ENCODE results near the gene CFAP74. TPM values are rescaled to one million over a fixed set of nuclear protein-coding genes. Genes with fewer than 3 reads are reported as not detected.

CFAP74 gene
- total RNA-seq, 1 donor from 2014 or later = not detected

DNA sequence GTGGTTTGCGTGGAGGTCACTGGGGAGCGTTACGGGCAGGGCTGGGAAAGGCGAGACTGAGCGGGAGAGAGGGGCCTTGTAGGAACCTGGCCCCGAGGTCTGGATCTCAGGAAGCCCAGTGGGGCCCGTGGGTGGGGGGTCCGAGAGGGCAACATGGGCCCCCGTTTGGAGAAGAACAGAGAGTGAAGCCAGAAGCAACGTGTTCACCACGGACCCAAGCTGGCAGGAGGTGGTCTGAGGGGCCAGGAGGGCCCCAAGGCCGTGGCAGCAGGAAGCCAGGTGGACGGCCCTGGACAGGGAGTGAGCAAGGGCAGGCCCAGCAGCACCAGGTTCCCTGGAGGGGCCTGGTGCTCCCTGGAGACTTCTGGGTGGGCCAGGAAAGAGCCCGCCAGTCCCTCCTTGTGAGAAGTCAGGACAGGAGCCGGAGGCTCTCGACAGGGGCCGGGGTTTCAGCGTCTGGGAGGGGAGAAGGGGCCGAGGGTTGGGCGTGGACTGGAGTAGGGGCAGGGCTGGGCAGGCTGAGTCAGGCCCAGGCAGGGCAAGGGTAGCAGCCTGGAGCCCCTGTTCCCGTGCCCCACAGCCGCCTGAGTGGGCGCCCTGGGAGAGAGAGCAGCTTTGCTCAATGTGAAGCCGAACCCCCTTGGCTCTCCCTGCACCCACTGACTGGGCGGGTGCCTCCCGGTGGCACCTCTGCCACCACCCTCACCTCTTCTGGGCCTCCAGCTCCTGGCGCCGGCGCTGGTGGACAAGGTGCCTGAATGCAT, 33.5 kb downstream of the CFAP74 start:
- DNase-seq (ENCODE audit: low read depth in 2 of 2) = no peak

DNA sequence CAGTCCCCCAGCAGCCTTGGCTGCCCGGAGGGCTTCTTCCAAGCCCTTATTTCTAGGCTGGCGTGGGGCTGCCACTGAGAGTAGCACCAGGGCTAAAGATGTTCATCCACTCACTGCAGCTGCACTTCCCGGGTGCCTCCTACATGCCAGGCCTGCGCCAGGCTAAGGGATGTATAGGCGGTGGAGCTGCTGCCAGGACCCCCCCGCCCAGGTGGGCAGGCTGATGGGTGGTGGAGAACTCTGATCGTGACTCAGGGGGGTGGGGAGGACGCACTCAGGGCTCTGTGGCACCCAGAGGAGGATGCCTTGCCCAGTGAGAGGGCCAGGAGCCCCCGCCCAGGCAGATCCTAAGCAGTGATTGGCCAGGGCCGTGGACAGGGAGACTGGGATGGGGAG, 34.1 kb downstream of the CFAP74 start:
- DNase-seq (ENCODE audit: low read depth in 2 of 2) = no peak

- no peak for DNase-seq (ENCODE audit: low read depth in 2 of 2)
These were observed 34.6 kb downstream of the CFAP74 start for GRCh38 chr1:1968767-1969504.

- DNase-seq (ENCODE audit: low read depth in 2 of 2) = no peak
These were observed 35.7 kb downstream of the CFAP74 start for GRCh38 chr1:1967879-1968278.

GRCh38 chr1:1967151-1967550, 36.4 kb downstream of the CFAP74 start:
- DNase-seq (ENCODE audit: low read depth in 2 of 2) = no peak

DNA sequence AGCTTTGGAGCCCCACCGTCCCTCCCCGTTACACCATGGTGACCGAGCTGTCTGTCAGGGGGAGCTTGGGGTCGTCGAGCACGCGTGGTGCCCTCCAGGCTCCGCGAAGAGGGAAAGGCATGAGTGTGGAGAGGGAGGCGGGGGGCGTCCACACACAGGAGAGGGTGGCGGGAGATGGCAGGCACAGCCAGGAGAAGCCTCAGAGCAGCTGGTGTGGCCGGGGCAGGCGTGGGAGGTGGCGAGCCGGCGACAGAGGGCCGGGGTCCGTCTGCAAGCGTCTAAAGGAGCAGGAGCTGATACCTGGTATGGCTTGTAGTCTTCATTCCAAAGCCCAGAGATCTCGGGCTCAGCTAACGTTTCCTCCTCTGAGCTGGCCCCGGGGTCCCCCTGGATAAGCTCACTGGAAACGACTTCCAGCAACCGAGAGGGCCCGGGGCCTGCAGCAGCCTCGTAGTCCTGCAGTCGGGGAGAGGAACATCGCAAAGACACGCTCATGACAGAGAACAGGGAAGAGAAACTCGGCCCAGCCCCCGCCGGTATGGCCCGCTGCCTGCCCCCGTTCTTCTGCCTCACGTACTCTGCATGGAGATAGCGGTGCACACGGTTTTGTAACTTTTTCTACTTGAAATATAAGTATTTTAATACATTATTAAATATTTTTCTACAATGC, 37.4 kb downstream of the CFAP74 start:
- DNase-seq (ENCODE audit: low read depth in 2 of 2) = no peak

DNA sequence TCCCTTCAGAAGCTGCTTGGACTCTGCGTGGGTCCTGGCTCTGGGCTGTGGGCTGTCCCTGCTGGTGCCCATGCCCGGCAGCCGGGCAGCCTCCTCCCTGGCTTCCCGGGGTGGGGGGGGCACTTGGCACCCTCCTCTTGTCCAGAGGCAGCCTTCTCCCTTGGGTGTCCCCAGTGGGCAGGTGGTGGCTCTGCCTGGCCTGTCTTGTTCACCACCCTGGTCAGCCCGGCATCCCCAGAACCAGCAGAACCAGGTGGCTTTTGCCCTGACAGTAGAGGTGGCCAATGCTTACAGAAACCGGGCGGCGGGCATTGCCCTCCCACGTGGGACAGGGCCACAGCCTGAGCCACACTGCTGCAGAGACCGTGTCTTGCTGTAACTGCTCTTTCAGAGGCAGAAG, 38.0 kb downstream of the CFAP74 start:
- DNase-seq (ENCODE audit: low read depth in 2 of 2) = no peak

- DNase-seq (ENCODE audit: low read depth in 2 of 2) = no peak
These were observed 38.8 kb downstream of the CFAP74 start for GRCh38 chr1:1964811-1965210.

- DNase-seq (ENCODE audit: low read depth in 2 of 2) = no peak
These were observed 40.0 kb downstream of the CFAP74 start for GRCh38 chr1:1963570-1963969.

GRCh38 chr1:1962752-1963151, 40.8 kb downstream of the CFAP74 start:
- DNase-seq (ENCODE audit: low read depth in 2 of 2) = no peak

GRCh38 chr1:1960480-1961196, 42.9 kb downstream of the CFAP74 start:
- no peak for DNase-seq (ENCODE audit: low read depth in 2 of 2)

DNA sequence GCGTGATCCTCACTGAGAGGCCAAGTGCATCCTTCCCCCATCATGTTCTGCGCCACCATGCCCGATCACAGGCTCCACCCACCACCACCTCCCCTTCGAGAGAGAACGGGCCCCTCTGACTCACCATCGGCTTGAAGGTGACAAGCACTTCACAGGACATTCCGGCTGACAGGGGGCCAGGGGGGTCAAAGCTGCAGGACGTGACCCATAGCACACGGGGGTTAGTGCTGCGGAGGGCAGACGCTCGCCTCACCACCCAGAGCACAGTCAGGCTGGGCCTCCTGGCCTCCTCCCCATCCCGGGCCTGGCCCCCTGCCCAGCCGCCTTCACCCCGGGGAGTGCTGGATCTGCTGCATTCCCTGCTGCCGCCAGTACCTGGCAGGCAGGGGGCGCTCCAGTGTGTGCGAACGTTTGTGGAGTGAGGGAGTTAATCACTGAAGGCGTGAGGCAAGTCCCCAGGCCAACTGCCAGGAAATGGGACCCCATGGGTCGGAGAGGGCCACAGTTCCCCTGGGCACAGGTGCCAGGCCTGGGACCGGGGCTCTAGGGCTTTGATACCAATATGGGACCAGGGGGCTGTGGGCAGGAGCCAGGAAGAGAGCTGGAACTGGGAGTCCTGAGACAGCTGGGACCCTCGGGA, 43.6 kb downstream of the CFAP74 start:
- peak; percentile 60 to 82 for DNase-seq (ENCODE audit: low read depth in 2 of 2)

- DNase-seq (ENCODE audit: low read depth in 2 of 2) = no peak
These were observed 44.1 kb downstream of the CFAP74 start for GRCh38 chr1:1959459-1959839.

DNA sequence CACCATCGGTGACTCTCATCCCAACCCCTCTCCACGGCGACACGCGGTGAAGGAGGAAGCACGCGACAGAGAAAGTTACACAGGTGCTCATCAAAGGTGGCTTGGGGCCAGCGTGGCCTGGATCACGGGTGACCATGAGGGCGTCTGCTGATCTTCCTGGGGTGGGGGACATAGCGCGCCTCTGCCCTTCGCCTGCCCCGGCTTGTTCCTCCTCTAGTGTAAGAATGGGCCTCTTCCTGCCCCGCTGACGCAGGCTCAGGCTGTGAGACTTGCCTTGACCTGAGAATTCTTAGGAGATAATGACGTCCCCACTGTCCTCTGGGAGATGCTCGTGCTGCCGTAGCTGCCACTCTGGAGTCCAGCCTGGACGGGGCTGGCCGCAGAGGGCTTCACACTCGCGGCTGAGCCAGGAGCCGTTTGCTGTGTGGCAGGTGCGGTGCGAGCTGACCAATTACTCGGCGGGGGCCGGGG, 45.5 kb downstream of the CFAP74 start:
- no peak for DNase-seq (ENCODE audit: low read depth in 2 of 2)

DNA sequence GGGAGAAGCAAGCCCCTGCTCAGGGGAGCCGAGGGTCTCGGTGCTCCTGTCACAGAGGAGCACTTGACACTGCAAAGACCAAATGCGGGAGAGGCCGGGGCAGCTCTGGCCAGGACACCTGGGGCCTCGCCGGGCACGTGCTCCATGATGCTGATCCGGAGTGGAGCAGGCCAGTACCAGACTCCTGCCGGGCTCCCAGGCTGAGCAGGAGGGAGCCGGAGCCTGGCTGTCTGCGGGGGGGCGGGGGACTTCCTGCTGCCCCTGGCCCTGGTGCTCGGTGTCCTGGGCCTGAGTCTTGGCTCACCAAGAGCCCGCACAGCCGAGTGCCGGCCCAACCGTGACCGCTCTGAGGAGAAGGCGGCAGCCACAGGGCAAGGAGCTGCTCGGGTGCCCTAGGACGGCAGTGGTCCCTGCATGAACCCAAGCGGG, 46.0 kb downstream of the CFAP74 start:
- no peak for DNase-seq (ENCODE audit: low read depth in 2 of 2)

DNA sequence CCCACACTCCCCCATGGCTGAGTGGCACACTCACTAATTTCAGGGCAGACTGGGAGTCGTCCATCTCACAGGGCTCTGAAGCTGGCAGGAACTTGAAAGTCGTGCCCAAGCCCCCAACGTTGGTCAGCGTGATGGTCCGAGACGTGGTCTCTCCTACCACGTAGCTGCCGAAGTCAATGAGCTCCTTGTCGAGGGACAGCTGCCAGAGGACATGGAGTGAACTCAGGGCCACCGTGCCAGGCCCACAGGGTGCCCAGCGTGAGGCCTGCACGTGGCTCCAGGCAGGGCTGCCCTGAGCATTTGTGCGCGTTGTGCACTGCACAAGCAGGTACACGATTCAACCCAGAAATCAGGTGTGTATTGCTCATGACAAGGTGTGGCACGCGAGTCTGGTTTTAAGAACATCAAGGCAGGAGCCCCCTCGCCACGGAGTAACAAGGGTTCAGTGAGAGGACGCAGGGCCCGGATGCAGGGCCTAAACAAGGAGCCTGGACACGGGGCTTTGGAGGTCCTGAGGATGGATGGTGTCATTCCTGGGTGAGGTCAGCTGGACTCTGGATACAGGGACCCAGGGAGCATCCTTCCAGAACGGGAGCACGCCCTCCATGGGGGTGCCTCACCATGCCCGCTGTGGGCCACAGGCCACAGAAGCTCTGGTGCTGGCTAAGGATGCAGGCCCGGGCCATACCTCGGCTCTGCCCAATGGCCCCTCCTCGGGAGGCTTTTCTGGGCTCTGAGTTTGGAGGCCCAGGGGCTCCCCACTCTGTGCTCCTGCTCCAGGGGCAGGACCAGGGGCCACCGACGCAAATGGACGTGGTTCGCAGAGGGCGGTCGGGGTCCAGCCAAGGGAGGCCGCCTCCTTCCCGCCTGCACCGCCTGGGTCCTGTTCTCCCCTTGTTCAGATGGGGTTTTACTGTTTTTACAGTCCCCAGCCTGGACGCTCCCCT, 46.7 kb downstream of the CFAP74 start:
- DNase-seq (ENCODE audit: low read depth in 2 of 2) = no peak

- DNase-seq (ENCODE audit: low read depth in 2 of 2) = no peak
These were observed 47.5 kb downstream of the CFAP74 start for GRCh38 chr1:1956101-1956500.

- no peak for DNase-seq (ENCODE audit: low read depth in 2 of 2)
These were observed 47.9 kb downstream of the CFAP74 start for GRCh38 chr1:1955621-1956094.

GRCh38 chr1:1954831-1955441, 48.6 kb downstream of the CFAP74 start:
- no peak for DNase-seq (ENCODE audit: low read depth in 2 of 2)

- DNase-seq (ENCODE audit: low read depth in 2 of 2) = no peak
These were observed 49.6 kb downstream of the CFAP74 start for GRCh38 chr1:1954015-1954414.
